ENCODE data around the gene LIPJ. TPM values are rescaled to one million over a fixed set of nuclear protein-coding genes. Genes with fewer than 3 reads are reported as not detected.

The LIPJ gene
- not detected for polyA plus RNA-seq (2012; ENCODE audit: insufficient read depth, insufficient read length)

- no peak for DNase-seq (ENCODE audit: low read depth, low spot score)
- no peak within 1 kb of the TSS for H3K4me3 ChIP-seq (ENCODE audit: low read length)
Observed at GRCh38 chr10:88586462-88586861, at the start of gene LIPJ. TSS of gene LIPJ (plus strand) at chr10:88586762. CDS start at chr10:88590688, 3,926 bp downstream.

- H3K4me3 ChIP-seq (ENCODE audit: low read length), result no peak overlapping the region
- no peak for DNase-seq (ENCODE audit: low read depth, low spot score)
Observed at GRCh38 chr10:88537322-88537721, 49.2 kb upstream of the LIPJ start.

- DNase-seq (ENCODE audit: low read depth, low spot score), result no peak
- no peak overlapping the region for H3K4me3 ChIP-seq (ENCODE audit: low read length)
Observed at GRCh38 chr10:88538048-88538447, 48.5 kb upstream of the LIPJ start.

GRCh38 chr10:88540351-88540750, 46.2 kb upstream of the LIPJ start:
- no peak for DNase-seq (ENCODE audit: low read depth, low spot score)
- H3K4me3 ChIP-seq (ENCODE audit: low read length), result no peak overlapping the region

GRCh38 chr10:88541116-88541626, 45.4 kb upstream of the LIPJ start:
- H3K4me3 ChIP-seq (ENCODE audit: low read length), result no peak overlapping the region
- DNase-seq (ENCODE audit: low read depth, low spot score), result no peak

GRCh38 chr10:88542522-88542921, 44.0 kb upstream of the LIPJ start:
- no peak for DNase-seq (ENCODE audit: low read depth, low spot score)
- no peak overlapping the region for H3K4me3 ChIP-seq (ENCODE audit: low read length)

GRCh38 chr10:88544140-88544870, 42.3 kb upstream of the LIPJ start:
- no peak overlapping the region for H3K4me3 ChIP-seq (ENCODE audit: low read length)
- DNase-seq (ENCODE audit: low read depth, low spot score), result no peak

GRCh38 chr10:88545359-88545758, 41.2 kb upstream of the LIPJ start:
- no peak for DNase-seq (ENCODE audit: low read depth, low spot score)
- no peak overlapping the region for H3K4me3 ChIP-seq (ENCODE audit: low read length)

- H3K4me3 ChIP-seq (ENCODE audit: low read length), result no peak overlapping the region
- DNase-seq (ENCODE audit: low read depth, low spot score), result no peak
Observed at GRCh38 chr10:88546497-88546896, 40.1 kb upstream of the LIPJ start.

- no peak for DNase-seq (ENCODE audit: low read depth, low spot score)
- H3K4me3 ChIP-seq (ENCODE audit: low read length), result no peak overlapping the region
Observed at GRCh38 chr10:88551246-88551645, 35.3 kb upstream of the LIPJ start.

GRCh38 chr10:88553116-88553752, 33.3 kb upstream of the LIPJ start:
- H3K4me3 ChIP-seq (ENCODE audit: low read length), result no peak overlapping the region
- peak; percentile 74 for DNase-seq (ENCODE audit: low read depth, low spot score)

- DNase-seq (ENCODE audit: low read depth, low spot score), result no peak
- H3K4me3 ChIP-seq (ENCODE audit: low read length), result no peak overlapping the region
Observed at GRCh38 chr10:88555190-88555908, 31.2 kb upstream of the LIPJ start.

GRCh38 chr10:88557256-88557655, 29.3 kb upstream of the LIPJ start:
- DNase-seq (ENCODE audit: low read depth, low spot score), result no peak
- H3K4me3 ChIP-seq (ENCODE audit: low read length), result no peak overlapping the region

- no peak overlapping the region for H3K4me3 ChIP-seq (ENCODE audit: low read length)
- DNase-seq (ENCODE audit: low read depth, low spot score), result no peak
Observed at GRCh38 chr10:88557658-88558057, 28.9 kb upstream of the LIPJ start.

- H3K4me3 ChIP-seq (ENCODE audit: low read length), result no peak overlapping the region
Observed at GRCh38 chr10:88562152-88562551, 24.4 kb upstream of the LIPJ start.

GRCh38 chr10:88565072-88565471, 21.5 kb upstream of the LIPJ start:
- DNase-seq (ENCODE audit: low read depth, low spot score), result peak; percentile 16
- H3K4me3 ChIP-seq (ENCODE audit: low read length), result no peak overlapping the region

More at GRCh38 chr10:88562152-88562551, 24.4 kb upstream of the LIPJ start:
- DNase-seq (ENCODE audit: low read depth, low spot score), result no peak

GRCh38 chr10:88582411-88582805, 4.2 kb upstream of the LIPJ start:
- no peak for DNase-seq (ENCODE audit: low read depth, low spot score)
- no peak overlapping the region for H3K4me3 ChIP-seq (ENCODE audit: low read length)

GRCh38 chr10:88582806-88583583, 3.6 kb upstream of the LIPJ start, which contains the start of gene RNLS:
TSS of gene RNLS (minus strand) at chr10:88583318.
- H3K4me3 ChIP-seq (ENCODE audit: low read length), result no peak within 1 kb of the TSS
- DNase-seq (ENCODE audit: low read depth, low spot score), result no peak

GRCh38 chr10:88583584-88583957, 3.0 kb upstream of the LIPJ start:
- DNase-seq (ENCODE audit: low read depth, low spot score), result no peak
- no peak overlapping the region for H3K4me3 ChIP-seq (ENCODE audit: low read length)
